Ascending aorta (tissue), 2 donors: ENCODE data around the gene MTA3. TPM values are rescaled to one million over a fixed set of nuclear protein-coding genes. Genes with fewer than 3 reads are reported as not detected.

ENCODE experiments used
- DNase-seq, 2 donors: peaks; one replicate each; pipeline ENCODE4 v3.0.0-alpha.2; 2019; ENCODE audit warnings: low spot score in 2 of 2
- H3K27ac ChIP-seq, 2 donors: fragments of 200-600 bp; sonication (generic); one replicate each; pipeline ENCODE4 v1.5.1; 2016 to 2017; ENCODE audit warnings: mild to moderate bottlenecking in 1 of 2
- H3K27me3 ChIP-seq: fragments of 200-600 bp; sonication (generic); one replicate; pipeline ENCODE4 v1.5.1; 2017
- H3K36me3 ChIP-seq, 2 donors: fragments of 200-600 bp; sonication (generic); one replicate each; pipeline ENCODE4 v1.5.1; 2016
- H3K4me1 ChIP-seq, 2 donors: fragments of 200-600 bp; sonication (generic); one replicate each; pipeline ENCODE4 v1.5.1; 2016 to 2017; ENCODE audit warnings: mild to moderate bottlenecking in 1 of 2
- H3K4me3 ChIP-seq, 2 donors: fragments of 200-600 bp; sonication (generic); one replicate each; pipeline ENCODE4 v1.5.1; 2016 to 2017; ENCODE audit warnings: mild to moderate bottlenecking in 1 of 2
- H3K9me3 ChIP-seq, 2 donors: fragments of 200-600 bp; sonication (generic); one replicate each; pipeline ENCODE4 v1.5.1; 2016
- intact Hi-C: fragments of 100-400 bp; cut with DNase I; formaldehyde crosslinking; loops from one replicate; pipeline ENCODE4 v1.15.1; 2023
- total RNA-seq: library from RNA; depleted of rRNA; stranded (reverse); fragments of >200 nt; gene quantifications from one replicate; pipeline ENCODE4 v1.1.0, GENCODE V29; 2016
- TF ChIP-seq, protein P1 (sequence below), 3 experiments: fragments of 200-600 bp in 2 of 3; fragments of 450-650 bp in 1 of 3; sonication (generic) in 2 of 3; IDR thresholded peaks; one replicate each; pipeline ENCODE4 v1.5.1; 2016 to 2019; ENCODE audit warnings: antibody characterized with exemption in 3 of 3, mild to moderate bottlenecking in 1 of 3, moderate library complexity in 1 of 3

Gene MTA3
- total RNA-seq, 1 donor from 2014 or later = 59.2 TPM

GRCh38 chr2:42698940-42699339 is 130.5 kb downstream of the MTA3 start:
- H3K4me1 ChIP-seq = no peaks in the 10 kb centered on the region
- TF ChIP-seq, protein P1, sequence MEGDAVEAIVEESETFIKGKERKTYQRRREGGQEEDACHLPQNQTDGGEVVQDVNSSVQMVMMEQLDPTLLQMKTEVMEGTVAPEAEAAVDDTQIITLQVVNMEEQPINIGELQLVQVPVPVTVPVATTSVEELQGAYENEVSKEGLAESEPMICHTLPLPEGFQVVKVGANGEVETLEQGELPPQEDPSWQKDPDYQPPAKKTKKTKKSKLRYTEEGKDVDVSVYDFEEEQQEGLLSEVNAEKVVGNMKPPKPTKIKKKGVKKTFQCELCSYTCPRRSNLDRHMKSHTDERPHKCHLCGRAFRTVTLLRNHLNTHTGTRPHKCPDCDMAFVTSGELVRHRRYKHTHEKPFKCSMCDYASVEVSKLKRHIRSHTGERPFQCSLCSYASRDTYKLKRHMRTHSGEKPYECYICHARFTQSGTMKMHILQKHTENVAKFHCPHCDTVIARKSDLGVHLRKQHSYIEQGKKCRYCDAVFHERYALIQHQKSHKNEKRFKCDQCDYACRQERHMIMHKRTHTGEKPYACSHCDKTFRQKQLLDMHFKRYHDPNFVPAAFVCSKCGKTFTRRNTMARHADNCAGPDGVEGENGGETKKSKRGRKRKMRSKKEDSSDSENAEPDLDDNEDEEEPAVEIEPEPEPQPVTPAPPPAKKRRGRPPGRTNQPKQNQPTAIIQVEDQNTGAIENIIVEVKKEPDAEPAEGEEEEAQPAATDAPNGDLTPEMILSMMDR (IDR thresholded peaks at IDR 0.05) = no peak
- H3K36me3 ChIP-seq = peaks cover under 1 to 2% of the 10 kb centered on the region in 2 donors
- H3K9me3 ChIP-seq = no peaks in the 10 kb centered on the region
- H3K27ac ChIP-seq = no peak overlapping the region
- H3K27me3 ChIP-seq = no peaks in the 10 kb centered on the region
- intact Hi-C loops = no loop called here
- no peak for DNase-seq
- no peak overlapping the region for H3K4me3 ChIP-seq

- Histone ChIP-seq H3K9me3 (no peaks in the 10 kb centered on the region), H3K36me3 (peaks cover 7 to 17% of the 10 kb centered on the region in 2 donors), H3K27ac (no peak overlapping the region), H3K27me3 (no peaks in the 10 kb centered on the region), H3K4me3 (no peak overlapping the region), H3K4me1 (no peaks in the 10 kb centered on the region)
- intact Hi-C loops = no loop called here
- no peak for DNase-seq
- TF ChIP-seq, protein P1 (IDR thresholded peaks at IDR 0.05) = no peak
Measured at GRCh38 chr2:42706836-42707235, 138.4 kb downstream of the MTA3 start.

DNA sequence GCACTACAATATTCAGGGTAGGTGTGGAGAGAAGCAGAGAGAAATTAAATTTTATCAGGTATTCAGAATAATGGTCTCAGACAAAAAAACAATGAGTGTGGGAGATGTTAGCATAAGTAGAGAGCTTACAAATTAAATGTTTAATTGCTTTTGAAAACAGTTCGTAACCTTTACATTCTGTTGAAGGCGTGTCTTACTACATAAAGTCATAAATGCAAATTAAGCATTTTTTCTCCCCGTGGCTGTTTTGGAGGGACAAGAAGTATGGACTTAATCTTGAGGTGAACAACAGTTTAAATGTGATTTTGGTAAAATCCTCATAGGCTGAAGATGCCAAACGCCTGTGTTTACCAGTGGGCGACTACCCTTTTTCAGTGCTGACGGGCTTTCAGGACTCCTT is 139.7 kb downstream of the MTA3 start:
- DNase-seq = no peak
- no peak overlapping the region for H3K4me3 ChIP-seq
- peaks cover 7 to 17% of the 10 kb centered on the region in 2 donors for H3K36me3 ChIP-seq
- intact Hi-C loops = no loop called here
- no peaks in the 10 kb centered on the region for H3K4me1 ChIP-seq
- H3K9me3 ChIP-seq = no peaks in the 10 kb centered on the region
- H3K27me3 ChIP-seq = no peaks in the 10 kb centered on the region
- TF ChIP-seq, protein P1 (IDR thresholded peaks at IDR 0.05) = no peak
- H3K27ac ChIP-seq = no peak overlapping the region

DNA sequence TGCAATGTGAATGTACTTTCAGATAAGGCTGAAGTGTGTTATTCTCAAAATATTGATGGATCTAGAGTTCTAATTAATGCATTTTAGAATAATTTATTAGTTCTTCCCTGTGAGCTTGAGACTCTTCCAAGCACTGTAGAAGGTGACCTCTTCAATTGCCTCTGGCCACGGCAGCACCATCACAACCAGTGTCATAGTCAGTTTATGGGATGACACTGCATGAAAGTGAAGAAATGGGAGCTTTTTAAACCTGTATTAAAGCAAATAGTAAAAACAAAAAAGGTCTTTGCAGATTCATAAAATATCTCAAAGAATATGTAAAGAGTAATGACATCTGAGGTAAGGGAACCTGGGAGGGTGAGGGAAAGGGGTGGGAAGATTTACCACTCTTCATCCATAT is 143.5 kb downstream of the MTA3 start:
- no peak overlapping the region for H3K27ac ChIP-seq
- H3K4me3 ChIP-seq = no peak overlapping the region
- TF ChIP-seq, protein P1 (IDR thresholded peaks at IDR 0.05) = no peak
- H3K36me3 ChIP-seq = peaks cover 0 to 13% of the 10 kb centered on the region in 2 donors
- no peak for DNase-seq
- no peaks in the 10 kb centered on the region for H3K9me3 ChIP-seq
- H3K4me1 ChIP-seq = no peaks in the 10 kb centered on the region
- intact Hi-C loops = no loop called here
- H3K27me3 ChIP-seq = no peaks in the 10 kb centered on the region

GRCh38 chr2:42712934-42713333 is 144.5 kb downstream of the MTA3 start:
- DNase-seq = no peak
- TF ChIP-seq, protein P1 (IDR thresholded peaks at IDR 0.05) = no peak
- peaks cover 0 to 13% of the 10 kb centered on the region in 2 donors for H3K36me3 ChIP-seq
- no peaks in the 10 kb centered on the region for H3K27me3 ChIP-seq
- H3K27ac ChIP-seq = no peak overlapping the region
- no peaks in the 10 kb centered on the region for H3K9me3 ChIP-seq
- intact Hi-C loops = no loop called here
- H3K4me1 ChIP-seq = no peaks in the 10 kb centered on the region
- H3K4me3 ChIP-seq = no peak overlapping the region

- Histone ChIP-seq H3K4me3 (no peak overlapping the region), H3K27me3 (no peaks in the 10 kb centered on the region), H3K27ac (no peak overlapping the region), H3K9me3 (no peaks in the 10 kb centered on the region), H3K4me1 (no peaks in the 10 kb centered on the region), H3K36me3 (peaks cover 0 to 9% of the 10 kb centered on the region in 2 donors)
- DNase-seq = no peak
- intact Hi-C loops = no loop called here
- TF ChIP-seq, protein P1 (IDR thresholded peaks at IDR 0.05) = no peak
Measured at GRCh38 chr2:42713920-42714319, 145.5 kb downstream of the MTA3 start.
